Stomach (tissue), 9 donors: ENCODE results near the gene CYP4F11. TPM values are rescaled to one million over a fixed set of nuclear protein-coding genes. Genes with fewer than 3 reads are reported as not detected.
"Not testable (repeated sequence)": the region's sequence is repeated elsewhere in the genome, so short reads cannot be mapped to it uniquely, and the experiment has no call there.

Experiments
- DNase-seq, 2 donors: peaks; one replicate each; pipeline versions ENCODE4 v3.0.0 to v3.0.0-alpha.2; 2013 to 2019
- H3K27ac ChIP-seq, 5 donors: fragments of 200-600 bp in 4 of 5; sonication (generic) in 4 of 5; one replicate each; pipeline ENCODE4 v1.5.1; 2013 to 2019; ENCODE audit warnings: mild to moderate bottlenecking in 1 of 5, moderate library complexity in 1 of 5
- H3K27me3 ChIP-seq, 3 donors: fragments of 200-600 bp; sonication (generic); one replicate each; pipeline ENCODE4 v1.5.1; 2017 to 2019; ENCODE audit warnings: mixed run types in 1 of 3
- H3K36me3 ChIP-seq, 4 donors: fragments of 200-600 bp; sonication (generic); 1 replicate in 3 of 4; 2 replicates in 1 of 4; pipeline ENCODE4 v1.5.1; 2016 to 2019
- H3K4me1 ChIP-seq, 4 donors: fragments of 200-600 bp; sonication (generic); one replicate each; pipeline ENCODE4 v1.5.1; 2016 to 2019
- H3K4me3 ChIP-seq, 4 donors: fragments of 200-600 bp; sonication (generic) in 3 of 4; one replicate each; pipeline ENCODE4 v1.5.1; 2016 to 2019; ENCODE audit warnings: mild to moderate bottlenecking in 1 of 4
- H3K9me3 ChIP-seq, 4 donors: fragments of 200-600 bp; sonication (generic); one replicate each; pipeline ENCODE4 v1.5.1; 2016 to 2019
- CTCF ChIP-seq, 7 experiments: fragments of 450-650 bp in 4 of 7; fragments of 200-600 bp in 3 of 7; sonication (generic) in 3 of 7; IDR thresholded peaks; one replicate each; pipeline ENCODE4 v1.5.1; 2016 to 2019; ENCODE audit warnings: antibody characterized with exemption in 7 of 7, control low read depth in 2 of 7, mild to moderate bottlenecking in 1 of 7
- EP300 ChIP-seq: sonication (generic); formaldehyde crosslinking; IDR thresholded peaks from one replicate; pipeline ENCODE4 v1.6.1; 2017; ENCODE audit warnings: antibody characterized with exemption
- POLR2A ChIP-seq, 4 donors: fragments of 450-650 bp; IDR thresholded peaks; one replicate each; pipeline ENCODE4 v1.6.1; 2016; ENCODE audit warnings: antibody characterized with exemption in 4 of 4, control low read depth in 2 of 4, mild to moderate bottlenecking in 1 of 4, moderate library complexity in 1 of 4
- POLR2AphosphoS5 ChIP-seq, 3 donors: sonication (generic); formaldehyde crosslinking; IDR thresholded peaks; one replicate each; pipeline ENCODE4 v1.6.1; 2016; ENCODE audit warnings: antibody characterized with exemption in 3 of 3
- WGBS, 5 donors: extraction: QIAGEN DNeasy Blood & Tissue Kit in 3 of 5; methylation state at CpG; one replicate each; pipeline versions ENCODE4 v1.1.5 to v1.1.7; 2013 to 2018; 5-methylcytosine and 5-hydroxymethylcytosine counted together
- intact Hi-C: fragments of 100-400 bp; cut with DNase I; formaldehyde crosslinking; loops from one replicate; pipeline ENCODE4 v1.15.1; 2023; ENCODE audit warnings: low total_unique reads
- polyA plus RNA-seq, 3 donors: library from polyadenylated mRNA; stranded (reverse); fragments of 200-250 nt; gene quantifications; one replicate each; pipeline ENCODE4 v1.2.3, GENCODE V29; 2013
- total RNA-seq, 5 donors: library from RNA; depleted of rRNA; stranded (reverse); fragments of >200 nt; gene quantifications; one replicate each; pipeline versions ENCODE4 v1.1.0 to v1.2.3, GENCODE V29; 2014 to 2016
- donor health status: healthy with polysubstance abuse.
- donor health status: Bipolar disorder and iron deficiency.
- donor health status: healthy.

CYP4F11 gene
- total and polyA plus RNA-seq, 8 donors = 0.18 to 20.0 (median 1.5) TPM; not detected in 1

GRCh38 chr19:15893477-15893876, 40.9 kb downstream of the CYP4F11 start:
- no peak overlapping the region for H3K4me3 ChIP-seq
- 41 to 49% (median 47%) methylated on average over 7 of the region's 7 CpGs for WGBS, 5 donors
- H3K9me3 ChIP-seq = peaks cover 0 to 3% (median 0%) of the 10 kb centered on the region in 4 donors
- intact Hi-C loops = no loop called here
- H3K36me3 ChIP-seq = no peaks in the 10 kb centered on the region
- TF ChIP-seq CTCF (IDR thresholded peaks at IDR 0.05) (no peak), EP300 (no peak), POLR2A (IDR thresholded peaks at IDR 0.05) (no peak), POLR2AphosphoS5 (IDR thresholded peaks at IDR 0.05) (no peak)
- H3K4me1 ChIP-seq = no peaks in the 10 kb centered on the region
- DNase-seq = no peak
- H3K27me3 ChIP-seq = peaks cover 0 to 22% (median 0%) of the 10 kb centered on the region in 3 donors
- H3K27ac ChIP-seq = no peak overlapping the region

DNA sequence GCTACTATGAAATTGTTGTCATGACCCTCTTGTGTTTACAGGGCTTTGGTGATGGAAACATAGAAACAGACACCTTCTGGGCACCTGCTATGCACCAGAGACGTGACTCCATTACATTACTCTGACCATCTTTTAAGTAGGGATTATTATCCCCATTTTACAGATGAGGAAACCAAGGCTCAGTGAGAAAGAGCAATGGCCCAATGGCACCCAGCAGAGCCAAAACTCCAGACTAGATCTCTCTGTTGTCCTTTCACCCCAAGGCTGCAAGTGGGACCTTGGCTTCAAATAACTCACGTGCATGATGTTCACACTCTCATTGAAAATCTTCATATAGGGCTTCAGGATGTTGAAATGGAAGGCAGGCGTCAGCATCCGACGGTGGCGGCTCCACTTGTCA, 42.3 kb downstream of the CYP4F11 start:
- WGBS, 5 donors = 54 to 82% (median 78%) methylated on average over 2 to 6 of the region's 6 CpGs
- Histone ChIP-seq H3K4me3 (no peak overlapping the region), H3K36me3 (no peaks in the 10 kb centered on the region), H3K27me3 (peaks cover 0 to 9% (median 0%) of the 10 kb centered on the region in 3 donors), H3K27ac (no peak overlapping the region), H3K9me3 (peaks cover 0 to 3% (median 0%) of the 10 kb centered on the region in 4 donors), H3K4me1 (no peaks in the 10 kb centered on the region)
- no peak for DNase-seq
- intact Hi-C loops = no loop called here
- no peak for TF ChIP-seq EP300
- TF ChIP-seq CTCF (IDR thresholded peaks at IDR 0.05) = no peak
- no peak for TF ChIP-seq POLR2A (IDR thresholded peaks at IDR 0.05)
- TF ChIP-seq POLR2AphosphoS5 (IDR thresholded peaks at IDR 0.05) = no peak

- H3K4me3 ChIP-seq = no peak overlapping the region
- peaks cover 0 to 3% (median 0%) of the 10 kb centered on the region in 4 donors for H3K9me3 ChIP-seq
- H3K36me3 ChIP-seq = no peaks in the 10 kb centered on the region
- TF ChIP-seq CTCF (IDR thresholded peaks at IDR 0.05) (no peak), POLR2AphosphoS5 (IDR thresholded peaks at IDR 0.05) (no peak), EP300 (no peak), POLR2A (IDR thresholded peaks at IDR 0.05) (no peak)
- DNase-seq = no peak
- intact Hi-C loops = no loop called here
- 67 to 83% (median 72%) methylated on average over 6 of the region's 6 CpGs for WGBS, 5 donors
- no peak overlapping the region for H3K27ac ChIP-seq
- H3K27me3 ChIP-seq = peaks cover 0 to 3% (median 0%) of the 10 kb centered on the region in 3 donors
- no peaks in the 10 kb centered on the region for H3K4me1 ChIP-seq
Observed at GRCh38 chr19:15891434-15891833, 42.9 kb downstream of the CYP4F11 start.

DNA sequence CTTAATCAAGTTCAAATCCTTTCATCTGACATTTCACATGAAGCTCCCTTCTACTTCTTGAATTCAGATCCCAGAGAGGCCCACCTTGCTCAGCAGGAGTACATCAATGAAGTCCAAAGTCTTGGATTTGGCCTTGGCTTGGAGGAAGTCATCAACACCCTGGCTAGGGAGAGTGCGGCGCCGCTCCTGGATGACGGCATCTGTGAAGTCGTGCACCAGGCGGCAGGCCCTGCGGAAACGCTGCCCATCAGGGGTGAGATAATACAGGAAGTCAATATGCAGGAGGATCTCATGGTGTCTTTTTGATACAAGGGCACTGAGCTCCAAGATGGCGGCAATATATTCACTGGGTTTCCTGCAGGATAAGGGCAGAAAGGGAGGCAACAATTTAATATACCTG, 45.0 kb downstream of the CYP4F11 start:
- WGBS, 5 donors = 80 to 90% (median 87%) methylated on average over 9 of the region's 9 CpGs
- H3K4me3 ChIP-seq, DNase-seq, H3K4me1 ChIP-seq, H3K9me3 ChIP-seq, intact Hi-C loops, H3K27ac ChIP-seq, H3K36me3 ChIP-seq: not testable (repeated sequence)
- H3K27me3 ChIP-seq = peaks cover 0 to 17% (median 0%) of the 10 kb centered on the region in 3 donors

GRCh38 chr19:15885919-15886318, 48.4 kb downstream of the CYP4F11 start:
- no peaks in the 10 kb centered on the region for H3K9me3 ChIP-seq
- no peaks in the 10 kb centered on the region for H3K4me1 ChIP-seq
- peaks cover 0 to 28% (median 0%) of the 10 kb centered on the region in 3 donors for H3K27me3 ChIP-seq
- no peak overlapping the region for H3K27ac ChIP-seq
- 66 to 80% (median 74%) methylated on average over 3 to 7 of the region's 7 CpGs for WGBS, 5 donors
- H3K36me3 ChIP-seq = no peaks in the 10 kb centered on the region
- no peak overlapping the region for H3K4me3 ChIP-seq
- no peak for TF ChIP-seq POLR2AphosphoS5 (IDR thresholded peaks at IDR 0.05)
- TF ChIP-seq POLR2A (IDR thresholded peaks at IDR 0.05) = no peak
- no peak for TF ChIP-seq CTCF (IDR thresholded peaks at IDR 0.05)
- TF ChIP-seq EP300 = no peak
- no peak for DNase-seq
- intact Hi-C loops = no loop called here
